NT2/D1 (cell line): ENCODE data around the gene CABLES1.

Experiments
- SUZ12 ChIP-seq: IDR thresholded peaks from 2 replicates; pipeline ENCODE4 v1.6.1; 2011; ENCODE audit not compliant: insufficient read length, insufficient read depth; ENCODE audit errors: extremely low read depth
- YY1 ChIP-seq: IDR thresholded peaks from 2 replicates; pipeline ENCODE4 v1.6.1; 2011; ENCODE audit not compliant: insufficient read length, insufficient read depth
- ZNF274 ChIP-seq: IDR thresholded peaks from 2 replicates; pipeline ENCODE4 v1.6.1; 2011; ENCODE audit warnings: mild to moderate bottlenecking, low read depth, low read length

- no peak for TF ChIP-seq SUZ12
- TF ChIP-seq YY1, result no peak
- TF ChIP-seq ZNF274, result no peak
Observed at GRCh38 chr18:23158058-23158457, 22.8 kb downstream of the CABLES1 start.
